AG09319 (cell line): ENCODE data around the gene CEBPB.
A peak's percentile ranks its signal among the peaks of the same experiment; 100 is the strongest.
"Not testable (repeated sequence)": the region's sequence is repeated elsewhere in the genome, so short reads cannot be mapped to it uniquely, and the experiment has no call there.

Experiments used
- DNase-seq: peaks from one replicate; pipeline ENCODE4 v3.0.0-alpha.2; 2010; ENCODE audit warnings: low read depth; ENCODE audit errors: extremely low read depth
- TF ChIP-seq, protein P1 (sequence below): IDR thresholded peaks from 2 replicates; pipeline ENCODE4 v1.5.1; 2011; ENCODE audit warnings: low read depth, mild to moderate bottlenecking, inconsistent platforms, low read length, moderate library complexity

CEBPB gene

DNA sequence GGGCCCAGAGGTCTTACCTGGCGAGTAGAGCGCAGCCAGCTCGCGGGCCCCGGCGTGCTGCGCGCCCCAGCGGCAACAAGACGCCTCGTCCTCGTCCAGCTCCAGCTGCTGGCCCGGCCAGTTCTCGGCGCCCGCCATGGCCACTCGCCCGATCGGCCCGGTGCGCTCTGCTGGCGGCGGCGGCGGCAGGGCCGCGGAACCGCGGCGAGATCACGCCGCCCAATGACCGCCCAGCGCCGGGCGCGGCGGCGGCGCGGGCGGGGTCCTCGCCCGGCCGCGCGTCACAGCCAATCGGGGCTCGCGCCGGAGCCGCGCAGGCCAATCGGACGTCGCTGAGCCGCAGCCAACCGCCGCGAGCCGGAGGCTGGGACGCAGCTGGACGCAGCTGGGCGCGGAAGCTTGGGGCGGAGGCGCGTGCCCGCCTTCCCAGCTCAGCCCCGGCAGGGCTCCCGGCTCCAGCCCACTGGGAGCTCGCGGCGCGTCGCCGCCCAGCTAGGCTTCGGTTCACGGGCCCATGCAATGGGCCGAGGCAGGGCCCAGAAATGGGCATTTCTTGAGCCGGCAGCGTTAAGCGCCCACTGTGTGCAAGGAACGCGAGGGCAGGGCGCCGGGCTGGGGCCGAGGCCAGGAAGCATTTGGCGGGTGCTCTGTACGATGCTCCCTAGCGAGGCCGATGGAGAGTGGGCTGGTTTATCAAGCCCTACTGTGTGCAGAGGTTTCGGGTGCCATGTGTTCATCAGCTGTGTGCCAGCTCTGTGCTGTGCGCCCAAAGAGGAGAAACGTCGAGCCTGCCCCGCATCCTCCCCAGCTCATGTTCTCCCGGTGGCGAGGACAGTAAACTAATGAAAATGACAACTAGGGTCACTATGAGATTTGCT lies 36.9 kb upstream of the CEBPB start, which contains the start of gene PEDS1:
Gene PEDS1, minus strand, starts transcription at position 224 of the 878 bp plus-strand sequence. Its CDS starts 86 bp downstream, at position 138.
- TF ChIP-seq, protein P1, sequence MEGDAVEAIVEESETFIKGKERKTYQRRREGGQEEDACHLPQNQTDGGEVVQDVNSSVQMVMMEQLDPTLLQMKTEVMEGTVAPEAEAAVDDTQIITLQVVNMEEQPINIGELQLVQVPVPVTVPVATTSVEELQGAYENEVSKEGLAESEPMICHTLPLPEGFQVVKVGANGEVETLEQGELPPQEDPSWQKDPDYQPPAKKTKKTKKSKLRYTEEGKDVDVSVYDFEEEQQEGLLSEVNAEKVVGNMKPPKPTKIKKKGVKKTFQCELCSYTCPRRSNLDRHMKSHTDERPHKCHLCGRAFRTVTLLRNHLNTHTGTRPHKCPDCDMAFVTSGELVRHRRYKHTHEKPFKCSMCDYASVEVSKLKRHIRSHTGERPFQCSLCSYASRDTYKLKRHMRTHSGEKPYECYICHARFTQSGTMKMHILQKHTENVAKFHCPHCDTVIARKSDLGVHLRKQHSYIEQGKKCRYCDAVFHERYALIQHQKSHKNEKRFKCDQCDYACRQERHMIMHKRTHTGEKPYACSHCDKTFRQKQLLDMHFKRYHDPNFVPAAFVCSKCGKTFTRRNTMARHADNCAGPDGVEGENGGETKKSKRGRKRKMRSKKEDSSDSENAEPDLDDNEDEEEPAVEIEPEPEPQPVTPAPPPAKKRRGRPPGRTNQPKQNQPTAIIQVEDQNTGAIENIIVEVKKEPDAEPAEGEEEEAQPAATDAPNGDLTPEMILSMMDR: no peak
- DNase-seq: peak; percentile 75

DNA sequence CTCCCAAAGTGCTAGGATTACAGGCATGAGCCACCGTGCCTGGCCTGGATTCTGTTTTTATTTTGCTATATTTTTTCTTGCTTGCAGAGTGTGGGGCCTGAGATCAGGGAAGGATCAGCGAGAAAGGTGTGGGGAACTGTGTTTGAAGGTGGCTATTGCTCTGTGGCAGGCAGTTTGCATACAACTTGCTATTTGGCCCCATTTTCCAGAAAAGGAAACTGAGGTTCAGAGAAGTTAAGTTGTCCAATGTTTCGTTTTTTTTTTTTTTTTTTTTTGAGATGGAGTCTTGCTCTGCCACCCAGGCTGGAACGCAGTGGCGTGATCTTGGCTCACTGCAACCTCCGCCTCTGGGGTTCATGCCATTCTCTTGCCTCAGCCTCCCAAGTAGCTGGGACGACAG lies 29.1 kb upstream of the CEBPB start:
- DNase-seq: not testable (repeated sequence)

DNA sequence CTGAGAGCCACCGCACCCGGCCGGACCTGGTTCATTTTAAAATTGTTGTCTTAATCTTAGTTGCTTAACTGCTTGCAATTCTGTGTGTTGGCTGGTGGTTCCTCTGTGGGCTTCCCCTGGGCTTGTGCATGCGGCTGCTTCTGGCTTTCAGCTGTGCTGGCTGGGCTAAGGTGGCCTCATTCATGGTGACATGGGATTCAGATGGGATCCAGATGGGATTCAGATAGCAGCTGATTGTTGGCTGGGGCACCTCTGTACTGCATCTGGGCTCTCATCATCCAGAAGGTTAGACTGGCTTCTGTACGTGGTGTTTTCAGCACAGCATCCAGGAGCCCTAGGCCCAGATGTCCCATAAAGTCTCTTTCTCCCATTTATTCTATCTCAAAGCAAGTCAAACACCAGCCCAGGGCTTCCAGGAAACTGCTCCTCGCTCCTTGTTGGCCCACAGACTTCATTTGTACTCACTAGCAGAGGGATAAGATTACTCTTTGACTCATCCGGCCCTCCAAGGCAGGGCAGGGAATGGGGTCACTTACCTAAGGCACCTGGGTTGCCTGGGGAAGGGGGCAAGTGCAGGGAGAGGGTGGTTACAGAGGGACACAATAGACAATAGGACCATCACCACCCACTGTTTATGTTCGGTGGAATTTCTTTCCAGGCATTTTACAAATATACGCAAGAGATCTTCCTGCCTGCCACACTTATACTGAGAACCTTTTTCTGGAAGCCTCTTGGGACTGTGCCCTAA lies 26.9 kb upstream of the CEBPB start:
- TF ChIP-seq, protein P1: no peak
- peak; percentile 45 for DNase-seq

DNA sequence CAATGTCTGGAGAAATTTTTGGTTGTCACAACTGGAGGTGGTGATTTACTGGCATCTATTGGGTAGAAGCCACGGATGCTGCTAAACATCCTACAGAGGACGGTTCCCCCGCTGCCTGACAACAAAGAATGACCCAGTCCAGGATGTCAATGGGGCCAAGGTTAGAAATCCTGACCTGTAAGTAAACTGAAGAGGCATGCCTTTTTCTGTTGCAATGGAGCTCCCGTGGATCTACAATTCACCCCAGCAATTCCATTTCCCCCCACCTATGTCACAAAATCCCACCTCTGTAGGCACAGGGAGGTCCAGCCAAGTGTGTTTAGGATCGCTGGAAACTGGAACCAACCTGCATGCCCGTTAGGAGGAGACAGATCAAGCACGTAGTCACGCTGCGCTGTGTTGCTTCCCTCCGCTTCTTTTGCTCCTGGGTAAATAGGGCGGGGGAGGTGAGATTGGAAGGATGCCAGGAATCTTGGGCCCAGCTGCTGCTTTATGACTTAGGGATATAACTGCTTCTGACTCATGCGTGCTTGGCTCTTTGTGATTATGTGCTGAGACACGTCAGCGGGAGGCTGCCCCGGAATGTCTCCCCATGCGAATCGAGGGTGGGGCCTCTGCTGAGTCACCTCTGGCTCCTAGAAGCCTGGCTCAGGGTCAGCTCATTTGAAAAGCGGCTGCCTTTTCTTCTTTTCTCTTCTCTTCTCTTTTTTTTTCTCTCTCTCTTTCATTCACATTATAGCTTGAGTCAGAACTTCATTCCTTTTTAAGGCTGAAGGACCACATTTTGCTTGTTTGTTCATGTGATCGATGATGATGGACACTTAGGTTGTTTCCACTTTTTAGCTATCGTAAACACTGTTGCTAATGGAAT lies 24.7 kb upstream of the CEBPB start:
- peak; percentile 99 for DNase-seq

DNA sequence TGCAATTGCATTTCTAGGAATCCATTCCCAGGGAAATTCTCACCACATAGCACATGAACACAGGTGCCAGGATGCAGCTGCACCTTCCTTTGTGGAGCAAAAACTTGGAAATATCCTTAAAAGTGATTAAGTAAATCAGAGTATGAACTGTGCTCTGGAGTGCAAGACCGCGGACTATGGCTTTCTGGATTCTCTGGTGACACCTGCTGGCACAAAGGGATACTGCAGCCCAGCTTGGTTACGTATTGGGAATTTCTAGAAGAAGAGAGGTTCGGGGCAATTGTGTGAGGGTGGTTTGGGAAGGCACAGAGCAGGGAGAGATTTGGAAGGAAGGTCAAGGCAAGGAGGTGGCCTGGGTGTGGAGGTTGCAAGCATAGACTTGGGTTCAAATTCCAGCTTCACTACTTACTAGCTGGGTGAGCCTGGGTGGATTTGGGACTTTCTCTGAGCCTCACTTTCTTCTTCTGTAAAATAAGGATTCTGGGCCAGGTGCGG lies 21.3 kb upstream of the CEBPB start:
- TF ChIP-seq, protein P1: peak; percentile 98
- peak; percentile 50 for DNase-seq

More for the DNA sequence above, 24.7 kb upstream of the CEBPB start:
- TF ChIP-seq, protein P1: no peak

DNA sequence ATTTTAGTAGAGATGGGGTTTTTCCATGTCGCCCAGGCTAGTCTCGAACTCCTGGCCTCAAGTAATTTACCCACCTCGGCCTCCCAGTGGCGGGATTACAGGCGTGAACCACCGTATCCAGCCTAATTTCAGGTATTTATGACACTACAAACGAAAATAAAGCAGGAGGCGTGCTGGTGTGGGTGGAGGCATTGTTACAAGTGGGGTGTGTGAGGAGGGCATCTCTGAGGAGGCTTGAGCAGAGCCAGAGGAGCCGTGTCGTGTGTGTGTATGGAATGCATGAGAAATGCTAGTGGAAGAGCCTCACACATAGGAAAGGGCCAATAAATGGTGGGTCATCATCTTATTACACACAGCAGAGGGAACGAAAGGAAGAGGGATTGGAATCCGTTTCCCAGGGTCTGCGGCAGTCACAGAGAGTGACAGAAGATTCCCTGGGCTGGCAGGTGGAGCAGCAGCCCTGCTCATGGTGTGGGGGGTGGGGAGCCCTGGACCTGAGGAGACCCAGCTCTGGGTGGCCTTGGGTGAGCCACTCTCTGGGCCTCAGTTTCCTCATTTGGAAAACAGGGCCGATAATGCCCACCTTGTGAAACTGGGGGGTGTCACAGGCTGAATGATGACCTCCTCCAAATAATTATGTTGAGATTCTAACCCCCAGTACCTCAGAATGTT lies 19.9 kb upstream of the CEBPB start:
- TF ChIP-seq, protein P1: no peak

More for the DNA sequence above, 19.9 kb upstream of the CEBPB start:
- DNase-seq: no peak
